ENCODE results near the gene EFR3B. TPM values are rescaled to one million over a fixed set of nuclear protein-coding genes. Genes with fewer than 3 reads are reported as not detected.

EFR3B gene
- total RNA-seq, 6 experiments from 2014 or later, result 0.17 to 0.54 (median 0.33) TPM

DNA sequence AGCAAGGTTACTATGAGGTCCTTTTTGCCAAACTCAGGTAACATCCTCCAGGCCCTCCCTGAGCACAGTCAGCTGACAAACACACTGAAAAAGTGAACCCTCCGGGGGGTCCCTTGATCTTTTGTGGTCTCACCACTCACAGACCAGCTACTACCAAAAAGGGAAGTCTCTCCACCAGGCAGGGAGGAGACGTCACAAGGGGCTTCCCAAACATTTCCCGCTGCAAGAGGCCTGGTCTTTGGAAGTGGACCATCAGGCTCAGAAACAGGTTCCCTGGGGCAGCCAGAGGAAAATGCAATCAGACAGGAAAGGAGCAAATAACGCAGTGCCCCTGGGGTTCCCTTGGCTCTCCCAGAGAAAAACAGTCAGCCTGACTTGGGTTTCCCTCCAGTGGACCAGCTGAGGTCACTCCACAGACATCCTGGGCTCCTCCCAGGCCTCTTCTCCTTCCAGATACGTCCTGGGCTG is 165.2 kb downstream of the EFR3B start:
- Mint-ChIP-seq H3K36me3 (ENCODE audit: low read depth) (no peaks in the 10 kb centered on the region), H3K27ac (no peak overlapping the region), H3K4me1 (ENCODE audit: low read depth) (no peaks in the 10 kb centered on the region), H3K9me3 (no peaks in the 10 kb centered on the region), H3K4me3 (no peak overlapping the region), H3K27me3 (ENCODE audit: insufficient read depth) (peaks cover 16% of the 10 kb centered on the region)
- TF ChIP-seq, protein P1, sequence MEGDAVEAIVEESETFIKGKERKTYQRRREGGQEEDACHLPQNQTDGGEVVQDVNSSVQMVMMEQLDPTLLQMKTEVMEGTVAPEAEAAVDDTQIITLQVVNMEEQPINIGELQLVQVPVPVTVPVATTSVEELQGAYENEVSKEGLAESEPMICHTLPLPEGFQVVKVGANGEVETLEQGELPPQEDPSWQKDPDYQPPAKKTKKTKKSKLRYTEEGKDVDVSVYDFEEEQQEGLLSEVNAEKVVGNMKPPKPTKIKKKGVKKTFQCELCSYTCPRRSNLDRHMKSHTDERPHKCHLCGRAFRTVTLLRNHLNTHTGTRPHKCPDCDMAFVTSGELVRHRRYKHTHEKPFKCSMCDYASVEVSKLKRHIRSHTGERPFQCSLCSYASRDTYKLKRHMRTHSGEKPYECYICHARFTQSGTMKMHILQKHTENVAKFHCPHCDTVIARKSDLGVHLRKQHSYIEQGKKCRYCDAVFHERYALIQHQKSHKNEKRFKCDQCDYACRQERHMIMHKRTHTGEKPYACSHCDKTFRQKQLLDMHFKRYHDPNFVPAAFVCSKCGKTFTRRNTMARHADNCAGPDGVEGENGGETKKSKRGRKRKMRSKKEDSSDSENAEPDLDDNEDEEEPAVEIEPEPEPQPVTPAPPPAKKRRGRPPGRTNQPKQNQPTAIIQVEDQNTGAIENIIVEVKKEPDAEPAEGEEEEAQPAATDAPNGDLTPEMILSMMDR (IDR thresholded peaks at IDR 0.05), result no peak
- no peak for DNase-seq

Other genes with a start within 250 kb of the EFR3B start
- gene PTRHD1, start 248.7 kb upstream of the EFR3B start, total RNA-seq (2021; fragmentation: NEBNext Ultra II Directional; extraction: Animal tissue kit (Norgen Biotek cat#: 25700)), result 10 to 100 TPM; 29.4 to 44.4 (median 35.0) TPM
- 10 to 100 TPM; 19.1 to 28.7 (median 24.7) TPM for gene CENPO, start 248.7 kb upstream of the EFR3B start, total RNA-seq (2021; fragmentation: NEBNext Ultra II Directional; extraction: Animal tissue kit (Norgen Biotek cat#: 25700))
- gene ADCY3, start 121.8 kb upstream of the EFR3B start, total RNA-seq (2021; fragmentation: NEBNext Ultra II Directional; extraction: Animal tissue kit (Norgen Biotek cat#: 25700)), result 10 to 100 TPM; 54.4 to 80.7 (median 72.0) TPM
- gene DNAJC27, start 70.1 kb upstream of the EFR3B start, total RNA-seq (2021; fragmentation: NEBNext Ultra II Directional; extraction: Animal tissue kit (Norgen Biotek cat#: 25700)), result 1 to 10 TPM; 2.8 to 3.9 (median 3.6) TPM
- gene POMC, start 126.5 kb downstream of the EFR3B start, total RNA-seq (2021; fragmentation: NEBNext Ultra II Directional; extraction: Animal tissue kit (Norgen Biotek cat#: 25700)), result not detected

Measured in HFFc6 (cell line).